SK-N-SH treated with all-trans-retinoic acid at 6 μM for 48 hours (cell line): ENCODE measurements around the gene MYL6B.

Experiments used
- ATAC-seq: fragments of 200-7000 bp; cut with Tn5 transposase; 3 replicates; pipeline ENCODE4 v1.9.1; 2020; ENCODE audit warnings: mild to moderate bottlenecking, moderate library complexity
- ARNTL ChIP-seq: fragments of 450-650 bp; formaldehyde crosslinking; IDR thresholded peaks from 2 replicates; pipeline ENCODE4 v1.5.0; 2020; ENCODE audit warnings: low read depth, mild to moderate bottlenecking, moderate library complexity, borderline replicate concordance
- BACH2 ChIP-seq: fragments of 250-450 bp; sonication (Bioruptor Pico); IDR thresholded peaks from 2 replicates; pipeline ENCODE4 v1.9.0; 2021; ENCODE audit warnings: mild to moderate bottlenecking, borderline replicate concordance
- CSDC2 ChIP-seq: fragments of 250-450 bp; sonication (Bioruptor Pico); IDR thresholded peaks from 2 replicates; pipeline ENCODE4 v1.5.0; 2020; ENCODE audit warnings: mild to moderate bottlenecking, moderate library complexity
- ESRRG ChIP-seq: fragments of 250-450 bp; sonication (Bioruptor Pico); IDR thresholded peaks from 2 replicates; pipeline ENCODE4 v1.6.1; 2021; ENCODE audit warnings: mild to moderate bottlenecking
- GLIS3 ChIP-seq: fragments of 250-450 bp; sonication (Bioruptor Pico); IDR thresholded peaks from 2 replicates; pipeline ENCODE4 v1.5.0; 2020; ENCODE audit warnings: mild to moderate bottlenecking, moderate library complexity
- ISL1 ChIP-seq: fragments of 250-450 bp; sonication (Bioruptor Pico); IDR thresholded peaks from 2 replicates; pipeline ENCODE4 v2.1.2; 2022; ENCODE audit warnings: mild to moderate bottlenecking, moderate library complexity
- OSR1 ChIP-seq: fragments of 250-450 bp; sonication (Bioruptor Pico); IDR thresholded peaks from 2 replicates; pipeline ENCODE4 v1.8.0; 2022; ENCODE audit warnings: moderate library complexity, mild to moderate bottlenecking, inconsistent platforms
- PATZ1 ChIP-seq: fragments of 250-450 bp; sonication (Bioruptor Pico); IDR thresholded peaks from 2 replicates; pipeline ENCODE4 v1.8.0; 2020; ENCODE audit warnings: mild to moderate bottlenecking, moderate library complexity, borderline replicate concordance
- PPARA ChIP-seq: fragments of 250-450 bp; sonication (Bioruptor Pico); IDR thresholded peaks from 2 replicates; pipeline ENCODE4 v1.5.0; 2020; ENCODE audit warnings: mild to moderate bottlenecking, borderline replicate concordance
- RARB ChIP-seq: fragments of 250-450 bp; sonication (Bioruptor Pico); IDR thresholded peaks from 2 replicates; pipeline ENCODE4 v1.8.0; 2021; ENCODE audit warnings: mild to moderate bottlenecking, moderate library complexity
- SNAI2 ChIP-seq: fragments of 250-450 bp; sonication (Bioruptor Pico); IDR thresholded peaks from 2 replicates; pipeline ENCODE4 v1.5.0; 2020; ENCODE audit warnings: mild to moderate bottlenecking, moderate library complexity
- TCF4 ChIP-seq: fragments of 250-450 bp; sonication (Bioruptor Pico); IDR thresholded peaks from 2 replicates; pipeline ENCODE4 v1.8.0; 2021; ENCODE audit warnings: mild to moderate bottlenecking, moderate library complexity, borderline replicate concordance
- TOX ChIP-seq: fragments of 250-450 bp; sonication (Bioruptor Pico); IDR thresholded peaks from 2 replicates; pipeline ENCODE4 v1.8.0; 2021; ENCODE audit warnings: mild to moderate bottlenecking, moderate library complexity, borderline replicate concordance
- TSHZ2 ChIP-seq: fragments of 250-450 bp; sonication (Bioruptor Pico); IDR thresholded peaks from 2 replicates; pipeline ENCODE4 v1.5.0; 2020; ENCODE audit warnings: mild to moderate bottlenecking, moderate library complexity
- ZFP3 ChIP-seq: fragments of 250-450 bp; sonication (Bioruptor Pico); IDR thresholded peaks from 2 replicates; pipeline ENCODE4 v1.5.0; 2020; ENCODE audit warnings: mild to moderate bottlenecking, moderate library complexity
- ZFP30 ChIP-seq: fragments of 450-650 bp; formaldehyde crosslinking; IDR thresholded peaks from 2 replicates; pipeline ENCODE4 v1.5.0; 2022; ENCODE audit warnings: mild to moderate bottlenecking, moderate library complexity
- ZNF565 ChIP-seq: fragments of 450-650 bp; formaldehyde crosslinking; conservative IDR thresholded peaks from 2 replicates; pipeline ENCODE4 v1.5.0; 2020; ENCODE audit warnings: low read depth, mild to moderate bottlenecking, moderate library complexity
- ZNF70 ChIP-seq: fragments of 450-650 bp; formaldehyde crosslinking; IDR thresholded peaks from 2 replicates; pipeline ENCODE4 v1.5.0; 2020; ENCODE audit warnings: mild to moderate bottlenecking, moderate library complexity
- ZNF8 ChIP-seq: fragments of 450-650 bp; formaldehyde crosslinking; IDR thresholded peaks from 2 replicates; pipeline ENCODE4 v1.5.0; 2020; ENCODE audit warnings: mild to moderate bottlenecking, moderate library complexity
- TF ChIP-seq, protein P1 (sequence below): fragments of 250-450 bp; sonication (Bioruptor Pico); IDR thresholded peaks from 2 replicates; pipeline ENCODE4 v1.5.1; 2021; ENCODE audit warnings: mild to moderate bottlenecking, moderate library complexity
- TF ChIP-seq, protein P2 (sequence below): fragments of 250-450 bp; sonication (Bioruptor Pico); IDR thresholded peaks from 2 replicates; pipeline ENCODE4 v1.5.1; 2020; ENCODE audit warnings: low read depth, mild to moderate bottlenecking, moderate library complexity

MYL6B gene

DNA sequence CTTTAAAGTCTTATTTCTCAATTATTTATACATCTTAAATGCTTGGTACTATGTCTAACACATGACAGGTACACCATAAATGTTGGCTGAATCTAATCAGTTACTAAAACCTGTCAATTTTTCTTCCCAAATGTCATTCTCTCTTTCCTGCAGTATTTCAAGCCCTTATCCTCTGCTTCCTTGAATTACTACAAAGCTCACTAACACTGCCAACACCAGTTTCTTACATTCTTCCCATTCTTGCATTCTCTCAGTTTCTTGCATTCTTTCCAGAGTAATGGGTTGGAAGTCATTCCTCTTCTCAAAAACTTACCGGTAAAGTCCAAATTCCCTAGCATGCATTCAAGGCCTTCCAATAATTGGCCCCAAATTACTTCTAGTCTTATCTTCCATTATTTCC, 46.4 kb downstream of the MYL6B start:
- TF ChIP-seq ISL1 (CRISPR knock-in tag), result peak; percentile 92
- no peak for TF ChIP-seq OSR1 (CRISPR knock-in tag)
- TF ChIP-seq BACH2 (CRISPR knock-in tag), result no peak
- TF ChIP-seq SNAI2 (CRISPR knock-in tag), result no peak
- TF ChIP-seq ZFP3 (CRISPR knock-in tag), result no peak
- TF ChIP-seq PPARA (CRISPR knock-in tag), result no peak
- 0 out of 2 replicates have a peak, but pooled peaks have one; percentile 32 for TF ChIP-seq PATZ1 (CRISPR knock-in tag)
- TF ChIP-seq, protein P1, sequence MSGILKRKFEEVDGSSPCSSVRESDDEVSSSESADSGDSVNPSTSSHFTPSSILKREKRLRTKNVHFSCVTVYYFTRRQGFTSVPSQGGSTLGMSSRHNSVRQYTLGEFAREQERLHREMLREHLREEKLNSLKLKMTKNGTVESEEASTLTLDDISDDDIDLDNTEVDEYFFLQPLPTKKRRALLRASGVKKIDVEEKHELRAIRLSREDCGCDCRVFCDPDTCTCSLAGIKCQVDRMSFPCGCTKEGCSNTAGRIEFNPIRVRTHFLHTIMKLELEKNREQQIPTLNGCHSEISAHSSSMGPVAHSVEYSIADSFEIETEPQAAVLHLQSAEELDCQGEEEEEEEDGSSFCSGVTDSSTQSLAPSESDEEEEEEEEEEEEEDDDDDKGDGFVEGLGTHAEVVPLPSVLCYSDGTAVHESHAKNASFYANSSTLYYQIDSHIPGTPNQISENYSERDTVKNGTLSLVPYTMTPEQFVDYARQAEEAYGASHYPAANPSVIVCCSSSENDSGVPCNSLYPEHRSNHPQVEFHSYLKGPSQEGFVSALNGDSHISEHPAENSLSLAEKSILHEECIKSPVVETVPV (CRISPR knock-in tag), result 0 out of 2 replicates have a peak, but pooled peaks have one; percentile 23
- no peak for TF ChIP-seq TSHZ2
- TF ChIP-seq, protein P2, sequence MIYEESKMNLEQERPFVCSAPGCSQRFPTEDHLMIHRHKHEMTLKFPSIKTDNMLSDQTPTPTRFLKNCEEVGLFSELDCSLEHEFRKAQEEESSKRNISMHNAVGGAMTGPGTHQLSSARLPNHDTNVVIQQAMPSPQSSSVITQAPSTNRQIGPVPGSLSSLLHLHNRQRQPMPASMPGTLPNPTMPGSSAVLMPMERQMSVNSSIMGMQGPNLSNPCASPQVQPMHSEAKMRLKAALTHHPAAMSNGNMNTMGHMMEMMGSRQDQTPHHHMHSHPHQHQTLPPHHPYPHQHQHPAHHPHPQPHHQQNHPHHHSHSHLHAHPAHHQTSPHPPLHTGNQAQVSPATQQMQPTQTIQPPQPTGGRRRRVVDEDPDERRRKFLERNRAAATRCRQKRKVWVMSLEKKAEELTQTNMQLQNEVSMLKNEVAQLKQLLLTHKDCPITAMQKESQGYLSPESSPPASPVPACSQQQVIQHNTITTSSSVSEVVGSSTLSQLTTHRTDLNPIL (CRISPR knock-in tag), result 0 out of 2 replicates have a peak, but pooled peaks have one; percentile 51
- TF ChIP-seq ZNF565 (CRISPR knock-in tag), result no peak
- TF ChIP-seq ARNTL (CRISPR knock-in tag), result no peak
- TF ChIP-seq ESRRG (CRISPR knock-in tag), result peak; percentile 52; the same call in 1 of the 2 replicates
- TF ChIP-seq ZNF70 (CRISPR knock-in tag), result no peak
- TF ChIP-seq TCF4 (CRISPR knock-in tag), result no peak
- TF ChIP-seq GLIS3 (CRISPR knock-in tag), result peak; percentile 13; the same call in 1 of the 2 replicates
- no peak for TF ChIP-seq CSDC2 (CRISPR knock-in tag)
- ATAC-seq, result peak; percentile 30

GRCh38 chr12:56202366-56202765, 50.0 kb downstream of the MYL6B start:
- no peak for ATAC-seq
- TF ChIP-seq TOX (CRISPR knock-in tag) (no peak), ESRRG (CRISPR knock-in tag) (0 out of 2 replicates have a peak, but pooled peaks have one; percentile 23), ZFP3 (CRISPR knock-in tag) (no peak), ISL1 (CRISPR knock-in tag) (no peak)

GRCh38 chr12:56202838-56203237, 50.5 kb downstream of the MYL6B start:
- TF ChIP-seq RARB, result no peak
- TF ChIP-seq TOX (CRISPR knock-in tag), result no peak
- TF ChIP-seq, protein P2 (CRISPR knock-in tag), result no peak
- TF ChIP-seq ZFP30 (CRISPR knock-in tag), result no peak
- TF ChIP-seq OSR1 (CRISPR knock-in tag), result no peak
- no peak for TF ChIP-seq ZNF565 (CRISPR knock-in tag)
- no peak for TF ChIP-seq PPARA (CRISPR knock-in tag)
- no peak for TF ChIP-seq SNAI2 (CRISPR knock-in tag)
- no peak for TF ChIP-seq GLIS3 (CRISPR knock-in tag)
- no peak for TF ChIP-seq ARNTL (CRISPR knock-in tag)
- TF ChIP-seq ESRRG (CRISPR knock-in tag), result no peak
- no peak for TF ChIP-seq BACH2 (CRISPR knock-in tag)
- no peak for TF ChIP-seq CSDC2 (CRISPR knock-in tag)
- TF ChIP-seq ZNF8 (CRISPR knock-in tag), result no peak
- no peak for ATAC-seq
